Regular cardiac myocyte (primary cell): ENCODE measurements around the gene EEF1A1. TPM values are rescaled to one million over a fixed set of nuclear protein-coding genes. Genes with fewer than 3 reads are reported as not detected.

Experiments
- total RNA-seq: library from RNA; depleted of rRNA; stranded (reverse); fragments of >200 nt; gene quantifications from 2 replicates; pipeline ENCODE4 v1.2.3, GENCODE V29; 2014

Gene EEF1A1
- total RNA-seq = 20,609 and 36,365 TPM in 2 replicates

GRCh38 chr6:73520688-73521350 lies at the start of gene EEF1A1:
Gene EEF1A1, minus strand, starts transcription at chr6:73521032. Its CDS starts 1,006 bp downstream, at chr6:73520026.

Other genes starting within 250 kb of the EEF1A1 start
- not detected in 2 replicates for gene DPPA5, start 166.8 kb downstream of the EEF1A1 start, total RNA-seq
- gene KHDC3L, start 158.4 kb downstream of the EEF1A1 start, total RNA-seq = not detected in 2 replicates
- not detected in 2 replicates for gene OOEP, start 151.1 kb downstream of the EEF1A1 start, total RNA-seq
- 0.56 and 1.2 TPM in 2 replicates for gene DDX43, start 126.2 kb downstream of the EEF1A1 start, total RNA-seq
- 7.6 and 10.2 TPM in 2 replicates for gene CGAS, start 68.7 kb downstream of the EEF1A1 start, total RNA-seq
- 24.8 and 34.7 TPM in 2 replicates for gene MTO1, start 59.3 kb downstream of the EEF1A1 start, total RNA-seq
- gene SLC17A5, start 133.0 kb upstream of the EEF1A1 start, total RNA-seq = 32.2 and 85.1 TPM in 2 replicates
- 5.8 and 12.4 TPM in 2 replicates for gene CD109, start 175.2 kb upstream of the EEF1A1 start, total RNA-seq